ENCODE data around the gene OR7D2.

DNA sequence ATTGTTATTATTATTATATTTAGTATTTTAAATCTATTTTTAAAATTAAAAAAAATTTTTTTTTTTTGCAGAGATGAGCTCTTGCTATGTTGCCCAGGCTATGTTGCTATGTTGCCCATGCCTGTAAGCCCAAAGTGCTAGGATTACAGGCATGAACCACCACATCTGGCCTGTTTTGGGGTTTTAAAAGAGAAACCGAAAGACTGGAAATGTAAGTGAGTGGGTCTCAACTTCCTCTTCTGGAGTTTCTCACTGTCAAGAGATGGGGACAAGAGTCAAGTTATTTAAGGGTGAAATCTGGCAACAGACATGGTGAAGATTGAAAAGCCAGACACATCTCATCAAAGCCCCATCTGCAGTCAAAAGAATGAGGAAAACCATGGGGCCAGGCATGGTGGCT, 47.8 kb upstream of the OR7D2 start:
- TF ChIP-seq, protein P1, sequence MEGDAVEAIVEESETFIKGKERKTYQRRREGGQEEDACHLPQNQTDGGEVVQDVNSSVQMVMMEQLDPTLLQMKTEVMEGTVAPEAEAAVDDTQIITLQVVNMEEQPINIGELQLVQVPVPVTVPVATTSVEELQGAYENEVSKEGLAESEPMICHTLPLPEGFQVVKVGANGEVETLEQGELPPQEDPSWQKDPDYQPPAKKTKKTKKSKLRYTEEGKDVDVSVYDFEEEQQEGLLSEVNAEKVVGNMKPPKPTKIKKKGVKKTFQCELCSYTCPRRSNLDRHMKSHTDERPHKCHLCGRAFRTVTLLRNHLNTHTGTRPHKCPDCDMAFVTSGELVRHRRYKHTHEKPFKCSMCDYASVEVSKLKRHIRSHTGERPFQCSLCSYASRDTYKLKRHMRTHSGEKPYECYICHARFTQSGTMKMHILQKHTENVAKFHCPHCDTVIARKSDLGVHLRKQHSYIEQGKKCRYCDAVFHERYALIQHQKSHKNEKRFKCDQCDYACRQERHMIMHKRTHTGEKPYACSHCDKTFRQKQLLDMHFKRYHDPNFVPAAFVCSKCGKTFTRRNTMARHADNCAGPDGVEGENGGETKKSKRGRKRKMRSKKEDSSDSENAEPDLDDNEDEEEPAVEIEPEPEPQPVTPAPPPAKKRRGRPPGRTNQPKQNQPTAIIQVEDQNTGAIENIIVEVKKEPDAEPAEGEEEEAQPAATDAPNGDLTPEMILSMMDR (IDR thresholded peaks at IDR 0.05) = no peak
- TF ChIP-seq POLR2A (IDR thresholded peaks at IDR 0.05) (no peak), POLR2AphosphoS5 (IDR thresholded peaks at IDR 0.05) (no peak)

All from gastroesophageal sphincter (tissue), 3 donors.